Stimulated activated CD8-positive, alpha-beta memory T cell treated with anti-CD3 and anti-CD28 coated beads, Interleukin-4, amount 100 ng/mL, for 48 hours (primary cell): ENCODE results near the gene ZBTB47.

Source experiments
- DNase-seq: peaks from one replicate; pipeline ENCODE4 v3.0.0-alpha.2; 2020

Gene ZBTB47

DNA sequence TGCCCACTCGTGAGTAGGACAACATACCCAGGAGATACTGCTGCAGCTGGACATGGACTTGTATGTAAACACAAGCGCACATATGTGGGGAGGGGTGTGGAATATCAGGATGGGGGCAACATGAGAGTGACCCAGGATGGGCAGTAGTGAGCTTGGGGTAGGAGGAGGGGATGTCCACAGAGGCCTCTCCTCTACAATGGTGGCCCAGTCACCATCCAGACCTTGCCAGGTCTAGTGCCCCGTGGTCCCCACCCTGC lies 266 bp upstream of the ZBTB47 start:
- DNase-seq, result no peak

GRCh38 chr3:42654331-42655201 lies 1.1 kb downstream of the ZBTB47 start:
- DNase-seq, result no peak

- no peak for DNase-seq
Observed at GRCh38 chr3:42655331-42655888, 1.9 kb downstream of the ZBTB47 start.

DNA sequence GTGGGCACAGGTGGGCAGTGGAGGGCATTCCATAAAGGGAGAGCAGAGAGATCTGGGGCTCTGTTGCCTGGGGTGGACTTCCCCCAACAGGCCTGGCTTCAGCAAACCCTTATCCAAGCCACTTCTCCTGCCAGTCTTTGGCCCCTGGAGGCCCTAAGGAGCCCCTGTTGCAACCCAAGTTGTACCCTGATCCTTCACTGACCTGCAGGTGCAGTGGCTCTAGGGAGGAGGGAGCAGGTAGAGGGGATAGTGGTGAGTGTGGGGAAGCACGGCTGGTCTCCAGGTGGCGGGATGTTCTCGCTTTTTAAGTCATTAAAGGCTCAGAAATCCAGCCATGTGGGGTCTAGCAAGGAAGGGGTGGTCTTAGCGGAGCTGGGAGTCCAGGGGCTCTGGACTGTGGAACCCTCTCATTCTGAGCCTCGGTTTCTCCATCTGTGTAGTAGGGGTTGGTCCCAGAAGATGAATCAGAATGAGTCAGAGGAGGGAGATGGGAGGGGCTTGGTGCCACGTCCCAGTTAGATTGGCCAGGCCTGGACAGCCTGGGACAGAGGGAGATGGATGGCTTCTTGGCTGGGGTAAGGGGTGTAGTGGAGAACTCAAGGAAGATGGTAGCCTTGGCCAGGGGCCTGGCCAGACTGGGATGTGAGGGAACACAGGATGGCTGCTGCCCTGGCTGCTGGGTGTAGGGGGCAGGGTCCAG lies 2.6 kb downstream of the ZBTB47 start:
- DNase-seq, result no peak

DNA sequence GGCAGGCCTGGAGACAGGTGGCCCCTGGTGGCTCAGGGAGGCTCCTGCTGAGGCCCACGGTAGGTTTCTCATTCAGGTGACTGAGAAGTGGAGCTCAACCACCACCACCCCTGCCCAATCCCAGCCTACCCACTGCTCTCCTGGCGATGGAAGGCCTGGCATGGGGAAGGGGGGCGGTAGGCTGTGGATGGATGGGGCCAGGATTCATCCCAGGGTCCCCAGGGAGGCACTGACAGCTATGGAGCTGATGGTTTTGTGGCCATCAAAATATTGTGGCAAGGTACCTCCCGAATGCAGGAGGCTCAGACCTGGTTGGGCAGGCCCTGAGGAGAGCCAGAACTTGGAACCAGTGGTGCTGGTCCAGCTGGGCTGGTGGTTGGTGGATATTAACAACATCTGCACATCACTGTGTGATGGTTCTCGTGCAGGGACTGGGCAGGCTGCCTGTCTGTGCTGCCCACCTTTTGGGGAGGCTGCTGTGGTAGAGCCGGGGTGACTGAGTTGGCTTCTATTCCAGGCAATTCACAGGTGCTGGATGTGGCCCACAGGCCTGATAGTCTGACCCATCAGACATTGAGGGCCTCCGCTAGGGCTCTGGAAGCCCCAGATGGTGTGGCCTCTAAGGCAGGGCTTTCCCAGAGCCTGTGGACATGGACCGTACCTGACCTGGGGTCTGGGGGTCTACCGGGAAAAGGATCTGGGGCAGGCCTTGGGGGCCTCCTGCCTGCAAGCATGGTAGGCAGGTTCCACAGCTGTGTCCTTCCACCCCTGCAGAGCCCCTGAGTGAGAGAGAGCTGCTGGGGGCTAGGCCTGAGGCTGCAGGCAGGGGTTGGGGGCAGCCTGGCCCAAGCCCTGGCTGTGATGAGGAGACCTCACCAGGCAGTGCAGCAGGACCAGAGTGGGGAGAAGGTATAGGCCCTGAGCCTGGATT lies 3.4 kb downstream of the ZBTB47 start:
- DNase-seq, result no peak

DNA sequence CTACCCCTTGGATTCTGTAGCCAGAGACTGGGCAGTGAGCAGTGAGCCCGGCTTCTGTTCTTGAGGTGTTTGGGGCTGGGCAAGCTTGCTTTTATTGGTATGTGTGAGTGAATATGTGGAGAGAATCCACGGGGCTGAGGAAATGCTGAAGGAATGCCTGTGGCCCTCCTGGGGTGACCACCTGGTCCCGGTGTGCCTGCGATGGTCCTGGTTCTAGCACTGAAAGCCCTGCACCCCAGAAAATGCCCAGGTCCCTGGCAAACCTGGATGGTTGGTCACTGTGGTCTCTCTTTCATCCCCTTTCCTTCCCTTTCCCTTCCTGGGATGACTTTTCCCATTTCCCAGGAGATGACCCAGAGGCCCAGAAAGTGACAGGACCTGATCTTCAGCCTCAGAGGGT lies 4.2 kb downstream of the ZBTB47 start:
- DNase-seq, result no peak

DNA sequence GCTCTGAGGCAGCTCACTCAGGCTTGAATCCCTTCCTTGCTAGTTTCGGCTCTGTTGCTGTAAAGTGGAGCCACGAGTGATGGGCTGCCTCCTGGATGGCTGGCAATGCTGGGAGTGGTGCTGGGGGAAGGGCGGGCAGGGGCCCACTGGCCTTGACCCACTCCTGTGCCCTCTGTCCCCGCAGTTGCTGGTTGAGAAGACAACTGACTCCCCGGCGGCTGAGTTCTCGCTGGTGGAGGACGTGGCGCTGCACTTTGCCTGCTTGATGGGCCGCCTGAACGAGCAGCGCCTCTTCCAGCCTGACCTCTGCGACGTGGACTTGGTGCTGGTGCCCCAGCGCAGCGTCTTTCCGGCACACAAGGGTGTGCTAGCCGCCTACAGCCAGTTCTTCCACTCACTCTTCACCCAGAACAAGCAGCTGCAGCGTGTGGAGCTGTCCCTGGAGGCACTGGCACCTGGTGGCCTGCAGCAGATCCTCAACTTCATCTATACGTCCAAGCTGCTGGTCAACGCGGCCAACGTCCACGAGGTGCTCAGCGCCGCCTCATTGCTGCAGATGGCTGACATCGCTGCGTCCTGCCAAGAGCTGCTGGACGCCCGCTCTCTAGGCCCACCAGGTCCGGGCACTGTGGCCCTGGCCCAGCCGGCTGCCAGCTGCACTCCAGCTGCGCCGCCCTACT lies 4.7 kb downstream of the ZBTB47 start:
- no peak for DNase-seq

DNA sequence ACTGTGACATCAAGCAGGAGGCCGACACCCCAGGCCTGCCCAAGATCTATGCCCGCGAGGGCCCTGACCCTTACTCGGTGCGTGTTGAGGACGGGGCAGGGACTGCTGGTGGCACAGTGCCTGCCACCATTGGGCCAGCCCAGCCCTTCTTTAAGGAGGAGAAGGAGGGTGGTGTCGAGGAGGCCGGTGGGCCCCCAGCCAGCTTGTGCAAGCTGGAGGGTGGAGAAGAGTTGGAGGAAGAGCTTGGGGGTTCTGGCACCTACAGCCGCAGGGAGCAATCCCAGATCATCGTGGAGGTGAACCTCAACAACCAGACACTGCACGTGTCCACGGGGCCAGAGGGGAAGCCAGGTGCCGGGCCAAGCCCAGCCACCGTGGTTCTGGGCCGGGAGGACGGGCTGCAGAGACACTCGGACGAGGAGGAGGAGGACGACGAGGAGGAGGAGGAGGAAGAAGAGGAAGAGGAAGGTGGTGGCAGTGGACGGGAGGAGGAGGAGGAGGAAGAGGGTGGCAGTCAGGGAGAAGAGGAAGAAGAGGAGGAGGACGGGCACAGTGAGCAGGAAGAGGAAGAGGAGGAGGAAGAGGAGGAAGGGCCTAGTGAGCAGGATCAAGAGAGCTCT lies 5.4 kb downstream of the ZBTB47 start:
- DNase-seq, result no peak

DNA sequence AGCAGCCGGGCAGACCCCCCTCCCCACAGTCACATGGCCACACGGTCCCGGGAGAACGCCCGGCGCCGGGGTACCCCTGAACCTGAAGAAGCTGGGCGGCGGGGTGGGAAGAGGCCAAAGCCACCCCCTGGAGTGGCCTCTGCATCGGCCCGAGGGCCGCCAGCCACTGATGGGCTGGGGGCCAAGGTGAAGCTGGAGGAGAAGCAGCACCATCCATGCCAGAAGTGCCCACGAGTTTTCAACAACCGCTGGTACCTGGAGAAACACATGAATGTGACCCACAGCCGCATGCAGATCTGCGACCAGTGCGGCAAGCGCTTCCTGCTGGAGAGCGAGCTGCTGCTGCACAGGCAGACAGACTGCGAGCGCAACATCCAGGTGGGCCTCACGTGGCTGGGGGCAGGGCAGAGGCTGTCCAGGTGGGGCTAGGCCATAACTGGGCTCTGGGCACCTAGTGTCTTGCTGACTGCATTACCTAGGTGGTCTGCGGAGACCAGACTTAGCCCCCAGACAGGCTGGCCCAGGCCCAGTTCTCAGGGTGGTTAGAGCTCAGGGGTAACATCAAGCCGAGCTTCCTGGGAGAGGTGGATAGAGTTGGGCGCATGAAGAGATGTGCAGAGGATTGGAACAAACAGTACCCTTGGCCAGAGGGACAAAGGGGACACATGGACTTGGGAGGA lies 6.1 kb downstream of the ZBTB47 start:
- no peak for DNase-seq

GRCh38 chr3:42660131-42660715 lies 6.7 kb downstream of the ZBTB47 start:
- DNase-seq, result no peak

DNA sequence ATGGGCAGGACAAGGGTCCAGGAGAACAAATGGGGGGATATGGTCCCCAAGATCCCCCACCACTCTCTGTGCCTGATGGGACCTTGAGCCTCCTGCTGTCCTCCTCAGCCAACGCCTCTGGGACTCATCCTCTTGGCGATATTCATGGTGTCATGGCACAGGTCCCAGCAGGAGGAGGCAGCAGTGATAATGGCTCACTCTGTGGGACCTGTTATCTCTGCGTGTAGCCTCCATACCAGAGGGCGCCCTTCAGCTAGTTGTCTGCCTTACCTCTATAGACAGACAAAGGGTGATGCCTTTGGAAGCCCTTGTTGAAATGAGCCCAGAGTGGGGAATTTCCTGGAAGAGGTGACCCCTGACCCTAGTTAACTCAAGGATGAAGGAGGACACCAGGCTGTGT lies 7.4 kb downstream of the ZBTB47 start:
- no peak for DNase-seq

GRCh38 chr3:42661593-42662022 lies 8.1 kb downstream of the ZBTB47 start:
- no peak for DNase-seq

DNA sequence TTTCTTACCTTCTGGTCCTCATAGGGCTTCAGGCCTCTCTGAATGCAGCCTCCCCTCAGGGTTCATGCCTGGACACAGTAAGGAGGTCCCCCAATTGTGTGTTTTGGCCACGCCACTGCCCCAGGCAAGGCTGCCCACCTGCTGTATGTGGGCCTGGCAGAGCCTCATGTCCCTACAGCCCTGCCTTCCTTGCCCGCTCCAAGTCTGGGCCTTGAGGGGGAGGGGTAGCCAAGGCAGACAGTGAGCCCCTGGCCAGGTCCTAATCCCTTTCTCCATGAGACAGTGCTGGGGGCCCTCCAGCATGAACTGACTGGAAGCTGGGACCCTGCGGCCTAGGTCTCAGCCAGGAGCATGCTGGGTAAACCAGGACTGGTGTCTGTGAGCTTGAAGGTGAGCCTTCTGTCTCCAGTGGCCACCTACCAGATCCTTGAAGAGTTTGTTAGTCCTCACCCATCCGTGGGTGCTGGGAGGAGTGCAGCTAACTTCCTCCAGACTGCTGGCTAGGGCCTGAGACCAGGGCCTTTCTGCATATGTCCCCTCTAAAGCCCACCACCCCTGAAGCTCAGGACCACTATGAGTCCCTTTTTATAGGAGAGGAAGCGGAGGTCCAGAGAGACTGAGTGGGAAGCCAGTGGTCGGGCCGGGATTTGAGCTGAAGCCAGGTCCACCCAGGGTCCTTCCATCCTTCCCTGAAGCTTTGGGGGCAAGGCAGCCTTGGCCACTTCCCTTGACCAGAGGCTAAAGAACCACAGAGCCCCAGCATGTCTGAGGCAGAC lies 8.7 kb downstream of the ZBTB47 start:
- peak; percentile 21 for DNase-seq

DNA sequence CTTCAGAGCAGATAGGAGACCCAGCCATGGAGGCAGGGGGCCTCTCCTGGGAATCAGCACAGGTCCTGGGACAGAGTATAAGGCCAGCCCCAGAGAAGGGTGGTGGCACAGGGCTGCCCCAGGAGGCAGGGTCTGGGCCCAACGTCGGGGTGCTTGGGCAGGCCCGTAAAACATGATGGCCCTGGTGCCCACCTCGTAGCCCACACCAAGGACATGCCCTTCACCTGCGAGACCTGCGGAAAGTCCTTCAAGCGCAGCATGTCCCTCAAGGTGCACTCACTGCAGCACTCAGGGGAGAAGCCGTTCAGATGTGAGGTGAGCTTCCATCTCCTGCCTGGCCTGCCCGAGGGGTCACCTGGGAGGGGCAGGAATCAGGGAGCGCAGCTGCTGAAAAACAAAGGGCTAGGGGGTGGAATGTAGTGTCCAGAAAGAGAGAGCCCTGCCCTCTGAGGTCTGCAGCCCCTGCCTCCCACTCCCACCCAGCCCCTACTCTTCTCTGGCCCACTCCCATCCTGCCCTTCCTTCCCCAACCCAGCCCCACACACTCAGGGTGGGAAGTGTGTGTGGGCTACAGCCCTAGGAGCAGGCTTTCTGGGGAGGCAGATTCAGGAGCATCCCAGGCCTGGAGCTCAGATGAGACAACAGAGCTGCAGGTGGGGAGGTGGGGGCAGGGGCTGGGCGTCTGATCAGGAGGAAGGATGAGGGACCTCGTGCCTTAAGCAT lies 9.5 kb downstream of the ZBTB47 start:
- peak; percentile 12 for DNase-seq

DNA sequence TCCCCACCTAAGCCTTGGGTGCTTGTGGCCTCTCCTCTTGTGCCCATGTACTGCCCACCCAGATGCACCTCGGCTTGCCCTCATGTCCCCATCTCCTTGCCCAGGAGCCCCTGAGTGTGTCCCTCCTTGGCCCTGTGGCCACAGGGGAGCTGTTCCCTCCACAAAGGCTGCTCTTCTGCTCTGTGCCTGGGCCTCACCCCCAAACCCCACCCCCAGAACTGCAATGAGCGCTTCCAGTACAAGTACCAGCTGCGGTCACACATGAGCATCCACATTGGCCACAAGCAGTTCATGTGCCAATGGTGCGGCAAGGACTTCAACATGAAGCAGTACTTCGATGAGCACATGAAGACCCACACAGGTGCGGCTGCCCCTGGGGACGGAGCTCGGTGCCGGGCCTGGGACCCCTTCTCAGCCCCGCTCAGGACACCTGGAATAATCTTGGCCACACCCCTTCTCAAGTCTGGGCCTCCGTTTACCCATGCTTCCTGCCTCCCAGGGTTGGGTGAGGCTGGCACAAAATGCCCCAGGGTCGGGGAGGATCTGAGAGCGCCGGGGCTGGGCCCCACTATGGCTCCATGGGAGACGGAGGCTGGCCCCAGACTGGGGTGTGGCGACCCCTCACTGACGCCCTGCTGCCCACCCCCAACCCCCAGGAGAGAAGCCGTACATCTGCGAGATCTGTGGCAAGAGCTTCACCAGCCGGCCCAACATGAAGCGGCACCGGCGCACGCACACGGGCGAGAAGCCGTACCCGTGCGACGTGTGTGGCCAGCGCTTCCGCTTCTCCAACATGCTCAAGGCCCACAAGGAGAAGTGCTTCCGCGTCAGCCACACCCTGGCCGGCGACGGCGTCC lies 10.3 kb downstream of the ZBTB47 start:
- peak; percentile 15 for DNase-seq

DNA sequence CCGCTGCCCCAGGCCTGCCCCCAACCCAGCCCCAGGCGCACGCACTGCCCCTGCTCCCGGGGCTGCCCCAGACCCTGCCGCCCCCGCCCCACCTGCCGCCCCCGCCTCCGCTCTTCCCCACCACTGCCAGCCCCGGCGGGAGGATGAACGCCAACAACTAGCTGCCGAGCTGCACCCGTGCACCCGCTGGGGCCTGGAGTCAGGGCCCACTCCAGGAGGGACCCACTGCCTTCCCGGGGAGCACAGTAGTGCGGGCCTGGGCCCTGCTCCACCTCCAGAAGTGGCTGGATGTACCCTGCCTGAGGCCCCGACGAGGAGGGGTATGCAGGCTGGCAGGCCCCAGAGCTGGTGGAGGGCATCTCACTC lies 10.9 kb downstream of the ZBTB47 start:
- DNase-seq, result no peak

DNA sequence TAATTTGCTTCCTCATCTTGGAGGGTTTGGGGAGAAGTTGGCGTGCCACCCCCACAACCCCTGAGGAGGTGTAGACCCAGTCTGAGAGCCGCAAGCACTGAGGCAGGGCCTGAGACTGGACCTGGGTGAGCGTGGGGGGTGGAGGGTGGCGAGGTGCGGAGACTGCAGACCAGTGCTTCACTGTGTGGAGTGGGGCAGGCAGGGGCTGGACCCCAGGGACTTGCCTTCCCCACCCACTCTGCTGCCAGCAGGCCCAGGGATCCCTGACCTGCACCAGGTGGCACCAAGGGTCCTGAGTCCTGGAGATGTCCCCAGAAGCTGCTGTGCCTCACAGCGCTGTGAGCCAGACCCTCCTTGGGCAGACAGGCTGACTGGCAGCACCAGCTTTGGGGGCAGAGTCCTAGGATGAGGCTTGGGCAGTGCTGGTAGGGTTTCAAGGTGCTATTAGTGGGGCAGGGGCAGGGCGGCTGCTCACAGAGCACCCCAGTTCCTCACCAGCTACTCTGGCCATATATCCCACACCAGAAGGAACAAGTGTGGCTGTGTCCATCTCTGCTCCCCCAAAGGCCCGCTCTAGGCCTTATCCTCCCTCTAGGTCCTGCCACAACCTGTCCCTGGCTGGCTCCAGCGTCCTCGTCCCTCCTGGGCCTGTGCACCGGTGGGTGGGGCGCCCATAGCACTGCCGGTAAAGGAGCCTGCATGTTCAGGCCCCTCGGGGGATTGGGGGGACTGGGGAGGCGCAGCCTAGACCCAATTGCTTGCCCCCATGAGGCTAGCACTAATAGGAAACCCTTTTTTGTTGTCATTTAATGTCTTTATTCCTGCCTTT lies 11.8 kb downstream of the ZBTB47 start:
- DNase-seq, result peak; percentile 13

DNA sequence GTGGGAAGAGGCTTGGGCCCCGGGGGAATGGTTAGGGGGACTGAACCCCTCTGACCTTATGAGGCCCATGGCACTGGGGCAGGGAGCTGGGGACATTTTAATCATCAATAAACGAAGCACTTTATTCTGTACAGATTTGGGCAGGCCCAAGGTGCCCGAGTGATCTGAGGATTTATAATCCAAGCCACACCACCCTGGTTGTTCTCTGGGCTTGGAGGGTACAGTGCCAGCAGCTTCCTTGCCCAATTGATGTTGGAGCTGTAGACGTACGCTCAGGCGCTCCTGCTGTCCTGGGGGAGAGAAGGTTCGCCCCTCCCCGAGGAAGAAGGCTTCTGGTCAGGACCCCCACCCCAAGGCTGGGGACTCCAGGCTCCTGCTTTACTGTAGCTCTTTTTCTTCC lies 12.5 kb downstream of the ZBTB47 start:
- DNase-seq, result peak; percentile 19
